Upper lobe of right lung (tissue), 1 donor: ENCODE data around the gene RAB11FIP4. TPM values are rescaled to one million over a fixed set of nuclear protein-coding genes. Genes with fewer than 3 reads are reported as not detected.

ENCODE experiments used
- ATAC-seq: fragments of 200-7000 bp; cut with Tn5 transposase; one replicate; pipeline ENCODE4 v1.9.1; 2020; ENCODE audit warnings: mild to moderate bottlenecking, moderate library complexity
- DNase-seq: peaks from one replicate; pipeline ENCODE4 v3.0.0-alpha.2; 2020
- H3K27ac ChIP-seq: fragments of 200-600 bp; one replicate; pipeline ENCODE4 v1.8.0; 2022
- H3K27me3 ChIP-seq: fragments of 200-600 bp; one replicate; pipeline ENCODE4 v1.8.0; 2022; ENCODE audit warnings: mild to moderate bottlenecking
- H3K36me3 ChIP-seq: fragments of 200-600 bp; one replicate; pipeline ENCODE4 v1.8.0; 2022
- H3K4me1 ChIP-seq: fragments of 200-600 bp; one replicate; pipeline ENCODE4 v1.8.0; 2022
- H3K4me3 ChIP-seq: fragments of 200-600 bp; one replicate; pipeline ENCODE4 v1.8.0; 2022; ENCODE audit warnings: mild to moderate bottlenecking
- H3K9me3 ChIP-seq: fragments of 200-600 bp; one replicate; pipeline ENCODE4 v1.8.0; 2022
- CTCF ChIP-seq: fragments of 200-600 bp; IDR thresholded peaks from one replicate; pipeline ENCODE4 v1.8.0; 2022; ENCODE audit warnings: antibody characterized with exemption
- intact Hi-C: fragments of 100-400 bp; cut with DNase I; formaldehyde crosslinking; loops from one replicate; pipeline ENCODE4 v1.11.0; 2022
- total RNA-seq: library from RNA; stranded (reverse); fragmentation: NEBNext Ultra II Directional; extraction: Animal tissue kit (Norgen Biotek cat#: 25700); gene quantifications from one replicate; pipeline ENCODE4 v1.2.1, GENCODE V29; 2021
- donor health status: DM: no; HTN: yes; CAD: no; lungs with severe emphysema.

RAB11FIP4 gene
- total RNA-seq, 1 donor from 2014 or later: 13.5 TPM

DNA sequence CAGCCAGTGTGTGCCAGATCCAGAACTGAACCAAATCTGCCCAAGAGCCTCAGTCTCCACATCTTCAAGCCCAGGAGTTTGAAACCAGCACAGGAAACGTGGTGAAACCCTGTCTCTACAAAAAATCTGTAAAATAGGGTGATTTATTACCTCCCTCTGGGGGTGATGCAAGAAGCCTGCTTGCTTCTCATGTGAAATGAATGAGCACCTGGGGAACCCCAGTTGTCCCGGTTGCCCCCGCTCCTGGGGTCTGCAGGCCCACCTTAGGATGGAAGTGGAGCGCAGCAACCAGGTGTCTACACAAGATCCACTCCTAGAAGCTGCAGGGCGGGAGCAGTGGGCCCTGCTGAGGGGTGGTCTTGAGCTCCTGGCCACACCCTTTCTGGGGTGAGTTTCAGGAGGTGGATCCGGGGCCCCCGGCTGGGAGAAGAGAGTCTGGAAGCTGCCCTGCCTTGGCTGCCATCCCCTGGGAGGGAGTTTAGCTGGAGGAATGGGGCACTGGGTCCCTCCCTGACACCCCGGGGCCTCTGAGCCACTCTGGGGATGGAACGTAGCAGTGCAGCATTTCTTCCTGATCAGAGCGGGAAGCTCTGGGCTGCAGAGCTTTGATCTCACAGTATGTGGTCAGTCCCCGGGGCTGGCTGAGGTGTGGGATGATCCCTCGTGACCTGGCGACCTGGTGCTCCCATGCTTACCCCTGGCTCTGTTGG is 117.8 kb downstream of the RAB11FIP4 start:
- Histone ChIP-seq H3K4me1 (peaks cover 17% of the 10 kb centered on the region), H3K27me3 (no peaks in the 10 kb centered on the region), H3K27ac (peak overlapping the region; percentile 66), H3K9me3 (no peaks in the 10 kb centered on the region), H3K36me3 (no peaks in the 10 kb centered on the region), H3K4me3 (peak overlapping the region; percentile 8)
- TF ChIP-seq CTCF: no peak
- ATAC-seq: no peak
- DNase-seq: no peak
- intact Hi-C loops: no loop called here

- TF ChIP-seq CTCF: no peak
- no peaks in the 10 kb centered on the region for H3K9me3 ChIP-seq
- peak overlapping the region; percentile 66 for H3K27ac ChIP-seq
- no peak overlapping the region for H3K4me3 ChIP-seq
- no peak for ATAC-seq
- no peaks in the 10 kb centered on the region for H3K36me3 ChIP-seq
- intact Hi-C loops: no loop called here
- no peak for DNase-seq
- H3K4me1 ChIP-seq: peaks cover 17% of the 10 kb centered on the region
- no peaks in the 10 kb centered on the region for H3K27me3 ChIP-seq
Measured at GRCh38 chr17:31509805-31510177, 118.3 kb downstream of the RAB11FIP4 start.

DNA sequence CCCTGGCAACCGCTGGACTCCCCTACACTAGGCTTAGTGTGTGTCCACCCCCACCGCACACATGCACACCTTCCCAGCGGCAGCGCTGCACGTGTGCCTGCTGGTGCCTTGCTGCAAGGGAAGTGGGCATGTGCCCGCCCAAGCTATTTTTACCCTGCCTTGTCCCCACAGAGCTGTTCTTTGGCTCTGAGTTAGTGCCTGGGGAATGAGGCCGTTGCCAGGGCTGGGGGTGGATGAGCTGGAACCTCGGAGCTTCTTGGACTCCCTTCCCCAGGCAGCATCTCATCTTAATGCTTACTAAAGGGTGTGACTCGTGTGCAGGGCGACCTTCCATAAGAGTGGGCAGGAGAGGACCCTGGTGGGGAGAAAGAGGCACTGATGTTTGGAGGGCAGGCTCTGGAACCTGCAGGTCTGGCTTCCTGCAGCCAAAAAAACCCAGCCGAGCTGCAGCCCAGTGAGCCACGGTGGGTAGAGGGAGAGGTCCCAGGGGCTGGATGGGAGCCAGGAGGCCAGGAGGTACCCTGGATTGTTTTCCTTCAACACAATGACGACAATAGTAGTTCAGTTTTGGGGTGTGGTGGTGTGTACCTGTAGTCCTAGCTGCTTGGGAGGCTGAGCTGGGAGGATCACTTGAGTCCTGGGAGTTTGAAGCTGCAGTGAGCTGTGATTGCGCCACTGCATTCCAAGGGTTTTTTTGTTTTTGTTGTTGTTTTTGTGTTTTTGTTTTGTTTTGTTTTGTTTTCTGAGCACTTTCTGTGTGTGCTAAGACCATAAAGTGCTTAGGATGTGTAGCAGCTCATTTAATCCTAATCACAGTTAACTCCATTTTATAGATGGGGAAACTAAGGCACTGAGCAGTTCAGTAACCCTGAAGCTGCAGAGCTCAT is 119.1 kb downstream of the RAB11FIP4 start:
- intact Hi-C loops: no loop called here
- Histone ChIP-seq H3K4me3 (no peak overlapping the region), H3K27me3 (no peaks in the 10 kb centered on the region), H3K9me3 (no peaks in the 10 kb centered on the region), H3K27ac (peak overlapping the region; percentile 9), H3K4me1 (peaks cover 17% of the 10 kb centered on the region), H3K36me3 (no peaks in the 10 kb centered on the region)
- no peak for TF ChIP-seq CTCF
- DNase-seq (no peak), ATAC-seq (no peak)

- no peak overlapping the region for H3K27ac ChIP-seq
- H3K9me3 ChIP-seq: no peaks in the 10 kb centered on the region
- DNase-seq: no peak
- intact Hi-C loops: no loop called here
- no peaks in the 10 kb centered on the region for H3K36me3 ChIP-seq
- ATAC-seq: no peak
- peaks cover 17% of the 10 kb centered on the region for H3K4me1 ChIP-seq
- no peaks in the 10 kb centered on the region for H3K27me3 ChIP-seq
- no peak for TF ChIP-seq CTCF
- no peak overlapping the region for H3K4me3 ChIP-seq
Measured at GRCh38 chr17:31511195-31511578, 119.7 kb downstream of the RAB11FIP4 start.

- Histone ChIP-seq H3K27me3 (no peaks in the 10 kb centered on the region), H3K9me3 (no peaks in the 10 kb centered on the region), H3K4me3 (no peak overlapping the region), H3K36me3 (no peaks in the 10 kb centered on the region), H3K4me1 (peaks cover 17% of the 10 kb centered on the region), H3K27ac (no peak overlapping the region)
- intact Hi-C loops: no loop called here
- no peak for TF ChIP-seq CTCF
- ATAC-seq: no peak
- DNase-seq: no peak
Measured at GRCh38 chr17:31511580-31511979, 120.1 kb downstream of the RAB11FIP4 start.
